Panc1 (cell line): Measurements from ENCODE around the gene MACROD2. TPM values are rescaled to one million over a fixed set of nuclear protein-coding genes. Genes with fewer than 3 reads are reported as not detected.

Source experiments
- ATAC-seq: fragments of 200-7000 bp; cut with Tn5 transposase; 2 replicates; pipeline ENCODE4 v1.9.1; 2020; ENCODE audit warnings: mild to moderate bottlenecking, moderate library complexity
- BruUV-seq: library from RNA; stranded (reverse); fragments of 400-500 nt; replicated peaks from 2 replicates; lab custom pipeline; 2021; lab: Mats Ljungman, UMichigan
- CTCF ChIA-PET: fragments of 300-600 bp; sonication (Branson Sonifier 250); formaldehyde crosslinking; loops from one replicate; lab custom pipeline; 2022; ENCODE audit warnings: antibody characterized with exemption; lab: Charles Lee
- POLR2A ChIA-PET: fragments of 300-600 bp; sonication (Branson Sonifier 250); formaldehyde crosslinking; loops from one replicate; lab custom pipeline; 2022; ENCODE audit warnings: antibody characterized with exemption; lab: Charles Lee
- DNase-seq: peaks from one replicate; pipeline ENCODE4 v3.0.0-alpha.2; 2010; ENCODE audit warnings: low read depth, low spot score
- H3K27ac ChIP-seq: 2 replicates; pipeline ENCODE4 v1.5.1; 2011; ENCODE audit warnings: mild to moderate bottlenecking, low read length, inconsistent platforms
- H3K27me3 ChIP-seq: fragments of 200-500 bp; sonication (Bioruptor generic); 2 replicates; pipeline ENCODE4 v1.6.0; 2014; ENCODE audit warnings: low read length, inconsistent platforms; ENCODE audit not compliant: control insufficient read depth, insufficient read depth
- H3K36me3 ChIP-seq: fragments of 200-500 bp; sonication (Bioruptor generic); 2 replicates; pipeline ENCODE4 v1.5.1; 2014; ENCODE audit warnings: inconsistent platforms, mild to moderate bottlenecking, low read length, moderate library complexity; ENCODE audit not compliant: control insufficient read depth, insufficient read depth
- H3K4me1 ChIP-seq: 2 replicates; pipeline ENCODE4 v1.5.1; 2011; ENCODE audit warnings: inconsistent platforms, mild to moderate bottlenecking, low read length, moderate library complexity; ENCODE audit not compliant: control insufficient read depth, insufficient read depth
- H3K4me3 ChIP-seq, 2 experiments: 2 replicates each; pipeline ENCODE4 v1.5.1; 2011 to 2012; ENCODE audit warnings: low read depth in 2 of 2, low read length in 2 of 2, mild to moderate bottlenecking in 2 of 2, inconsistent platforms in 1 of 2, moderate library complexity in 1 of 2
- H3K9me3 ChIP-seq: fragments of 200-500 bp; sonication (Bioruptor generic); 2 replicates; pipeline ENCODE4 v1.5.1; 2014; ENCODE audit warnings: low read depth, mild to moderate bottlenecking, inconsistent platforms, low read length, moderate library complexity; ENCODE audit not compliant: control insufficient read depth, insufficient read depth
- CTCF ChIP-seq: fragments of 450-650 bp; IDR thresholded peaks from 2 replicates; pipeline ENCODE4 v1.5.1; 2017; ENCODE audit warnings: mild to moderate bottlenecking
- POLR2AphosphoS5 ChIP-seq: IDR thresholded peaks from 2 replicates; pipeline ENCODE4 v1.6.1; 2012; ENCODE audit warnings: mild to moderate bottlenecking, low read depth, low read length, moderate library complexity
- REST ChIP-seq, 2 experiments: IDR thresholded peaks; 2 replicates each; pipeline ENCODE4 v1.6.1; 2011 to 2012; ENCODE audit warnings: low read depth in 2 of 2, control low read depth in 1 of 2, low read length in 1 of 2, mild to moderate bottlenecking in 1 of 2, moderate library complexity in 1 of 2; ENCODE audit not compliant: insufficient read depth in 1 of 2
- SIN3A ChIP-seq: IDR thresholded peaks from 2 replicates; pipeline ENCODE4 v1.6.1; 2012; ENCODE audit warnings: low read depth, mild to moderate bottlenecking, low read length, moderate library complexity, borderline replicate concordance; ENCODE audit not compliant: insufficient read depth
- TCF7L2 ChIP-seq: IDR thresholded peaks from 2 replicates; pipeline ENCODE4 v1.6.1; 2011; ENCODE audit warnings: mild to moderate bottlenecking, low read depth, low read length, inconsistent platforms
- in situ Hi-C: cut with HindIII; loops from 2 replicates; pipeline ENCODE4 v1.10.0; 2016; ENCODE audit warnings: low sequenced_read_pairs, low pct_unique_long_range_greater_than_20kb
- intact Hi-C: fragments of 100-400 bp; cut with micrococcal nuclease; formaldehyde crosslinking; loops from one replicate; pipeline ENCODE4 v1.10.0; 2022; ENCODE audit not compliant: unreplicated experiment
- total RNA-seq: library from RNA; stranded (reverse); gene quantifications from one replicate; pipeline ENCODE4 v1.2.1, GENCODE V29; 2021; ENCODE audit not compliant: unreplicated experiment

The MACROD2 gene
- total RNA-seq, 1 experiment from 2014 or later = 1.2 TPM

- Histone ChIP-seq H3K27ac (no peak overlapping the region), H3K36me3 (no peaks in the 10 kb centered on the region), H3K4me1 (no peaks in the 10 kb centered on the region), H3K27me3 (no peaks in the 10 kb centered on the region), H3K4me3 (no peak overlapping the region), H3K9me3 (no peaks in the 10 kb centered on the region)
- TF ChIP-seq CTCF (no peak), SIN3A (no peak), POLR2AphosphoS5 (no peak), TCF7L2 (no peak), REST (IDR thresholded peaks at IDR 0.05; ENCODE audit: insufficient read depth in 1 of 2, low read depth in 2 of 2, low read length in 1 of 2) (no peak)
- no TSS peak for BruUV-seq
- no peak for DNase-seq
- intact Hi-C loops (no loop called here), in situ Hi-C loops (no loop called here)
- CTCF ChIA-PET = no interaction called here
- ATAC-seq = no peak
- POLR2A ChIA-PET = interaction anchor here (0.6 kb wide), 1 partner anchor 209 kb away, joined by 3 read pairs; no protein-coding TSS in a partner anchor
Observed at GRCh38 chr20:15674253-15675060, 1679.1 kb downstream of the MACROD2 start.

- Histone ChIP-seq H3K36me3 (no peaks in the 10 kb centered on the region), H3K4me3 (no peak overlapping the region), H3K9me3 (no peaks in the 10 kb centered on the region), H3K27me3 (no peaks in the 10 kb centered on the region), H3K27ac (no peak overlapping the region), H3K4me1 (no peaks in the 10 kb centered on the region)
- intact Hi-C loops (no loop called here), in situ Hi-C loops (no loop called here)
- ATAC-seq (no peak), DNase-seq (no peak)
- BruUV-seq = no TSS peak
- no peak for TF ChIP-seq POLR2AphosphoS5
- no peak for TF ChIP-seq CTCF
- POLR2A ChIA-PET = no interaction called here
- CTCF ChIA-PET = no interaction called here
Observed at GRCh38 chr20:15675061-15675514, 1679.8 kb downstream of the MACROD2 start.
